Renal cortex interstitium (tissue), 15 donors: Measurements from ENCODE around the gene SMIM17. TPM values are rescaled to one million over a fixed set of nuclear protein-coding genes. Genes with fewer than 3 reads are reported as not detected.
A peak's percentile ranks its signal among the peaks of the same experiment; 100 is the strongest.

ENCODE experiments used
- DNase-seq, 11 donors: peaks; one replicate each; pipeline ENCODE4 v3.0.0-alpha.2; 2013; ENCODE audit warnings: low read depth in 9 of 11, low spot score in 4 of 11; ENCODE audit errors: extremely low read depth in 1 of 11
- long read RNA-seq, 16 experiments: transcript quantifications; one replicate each; lab custom pipeline, GENCODE V29; 2026
- polyA plus RNA-seq, 3 donors: library from polyadenylated mRNA; unstranded; fragments of 120-200 nt; gene quantifications; one replicate each; pipeline ENCODE4 v1.2.1, GENCODE V29; 2013; ENCODE audit not compliant: insufficient read length in 3 of 3

Gene SMIM17
- 1 to 10 TPM; 1.3 to 2.1 (median 1.8) TPM for polyA plus RNA-seq
- long read RNA-seq, donor 1 = 0 reads
- long read RNA-seq, donor 2 = 0 reads
- long read RNA-seq, donor 3 = 0 reads
- long read RNA-seq, donor 4 = 0 reads
- long read RNA-seq, donor 5 = 0 reads
- long read RNA-seq, donor 6, partial matches to known transcripts = 11 of 11 reads
- long read RNA-seq, donor 6, other reads (novel, unspliced or antisense) = 0 of 11 reads
- long read RNA-seq, donor 7 = 0 reads
- long read RNA-seq, donor 8 = 0 reads
- long read RNA-seq, donor 9 = 0 reads
- long read RNA-seq, donor 10 = 0 reads
- long read RNA-seq, donor 11, partial matches to known transcripts = 13 of 13 reads
- long read RNA-seq, donor 11, other reads (novel, unspliced or antisense) = 0 of 13 reads
- long read RNA-seq, donor 12 = 0 reads
- long read RNA-seq, donor 13 = 0 reads
- long read RNA-seq, donor 14 = 0 reads
- long read RNA-seq, donor 15 = 0 reads
- long read RNA-seq, donor 16 = 0 reads

- DNase-seq = no peak
Measured at GRCh38 chr19:56642711-56643459, at the start of gene SMIM17. Gene SMIM17, plus strand, starts transcription at chr19:56643159. Its CDS starts 2,509 bp downstream, at chr19:56645668.

GRCh38 chr19:56594446-56594782 lies 48.5 kb upstream of the SMIM17 start:
- DNase-seq = no peak

- DNase-seq = peak; percentile 68 to 89 (median 85)
Measured at GRCh38 chr19:56594783-56595547, 48.0 kb upstream of the SMIM17 start, which contains the start of gene ZNF71. Gene ZNF71, plus strand, starts transcription at chr19:56595302. Its CDS starts 6,257 bp downstream, at chr19:56601559.

GRCh38 chr19:56595548-56595899 lies 47.4 kb upstream of the SMIM17 start:
- DNase-seq = peak in 1 of 11 donors; percentile 9

- no peak for DNase-seq
Measured at GRCh38 chr19:56596676-56597075, 46.3 kb upstream of the SMIM17 start.

GRCh38 chr19:56597696-56598095 lies 45.3 kb upstream of the SMIM17 start:
- DNase-seq = no peak

GRCh38 chr19:56601375-56601774 lies 41.6 kb upstream of the SMIM17 start:
- DNase-seq = no peak

- DNase-seq = no peak
Measured at GRCh38 chr19:56603829-56604228, 39.1 kb upstream of the SMIM17 start.

- DNase-seq = no peak
Measured at GRCh38 chr19:56608274-56608964, 34.5 kb upstream of the SMIM17 start.

GRCh38 chr19:56611288-56611687 lies 31.7 kb upstream of the SMIM17 start:
- DNase-seq = no peak

GRCh38 chr19:56612737-56613136 lies 30.2 kb upstream of the SMIM17 start:
- DNase-seq = no peak

GRCh38 chr19:56613639-56614038 lies 29.3 kb upstream of the SMIM17 start:
- DNase-seq = no peak

GRCh38 chr19:56617531-56617930 lies 25.4 kb upstream of the SMIM17 start:
- no peak for DNase-seq

GRCh38 chr19:56619121-56619520 lies 23.8 kb upstream of the SMIM17 start:
- peak in 7 of 11 donors; percentile 12 to 44 (median 29) for DNase-seq

- DNase-seq = no peak
Measured at GRCh38 chr19:56622374-56622773, 20.6 kb upstream of the SMIM17 start.

GRCh38 chr19:56623006-56623405 lies 20.0 kb upstream of the SMIM17 start:
- no peak for DNase-seq

- DNase-seq = no peak
Measured at GRCh38 chr19:56625708-56626107, 17.3 kb upstream of the SMIM17 start.

- DNase-seq = no peak
Measured at GRCh38 chr19:56633021-56633420, 9.9 kb upstream of the SMIM17 start.

GRCh38 chr19:56637976-56638555 lies 4.9 kb upstream of the SMIM17 start:
- DNase-seq = peak; percentile 83 to 94 (median 91)
